ENCODE data around the gene BAIAP2L1. TPM values are rescaled to one million over a fixed set of nuclear protein-coding genes. Genes with fewer than 3 reads are reported as not detected.
"Not testable (repeated sequence)": the region's sequence is repeated elsewhere in the genome, so short reads cannot be mapped to it uniquely, and the experiment has no call there.

Gene BAIAP2L1
- total RNA-seq, 1 donor from 2014 or later: 5.1 TPM

- ATAC-seq: no peak
- DNase-seq (ENCODE audit: low spot score): no peak
- intact Hi-C loops (cut with DNase I): no loop called here
Observed at GRCh38 chr7:98334081-98334480, 66.8 kb downstream of the BAIAP2L1 start.

- no peak for ATAC-seq
- DNase-seq (ENCODE audit: low spot score): no peak
- intact Hi-C loops (cut with DNase I): no loop called here
Observed at GRCh38 chr7:98330926-98331529, 69.9 kb downstream of the BAIAP2L1 start.

GRCh38 chr7:98329791-98330373 is 71.0 kb downstream of the BAIAP2L1 start:
- ATAC-seq (no peak), DNase-seq (ENCODE audit: low spot score) (no peak)
- intact Hi-C loops (cut with DNase I): no loop called here

- ATAC-seq (no peak), DNase-seq (ENCODE audit: low spot score) (no peak)
- intact Hi-C loops (cut with DNase I): no loop called here
Observed at GRCh38 chr7:98329100-98329790, 71.6 kb downstream of the BAIAP2L1 start.

GRCh38 chr7:98324782-98325181 is 76.1 kb downstream of the BAIAP2L1 start:
- intact Hi-C loops (cut with DNase I): no loop called here
- DNase-seq (ENCODE audit: low spot score) (no peak), ATAC-seq (no peak)

GRCh38 chr7:98323597-98324322 is 77.1 kb downstream of the BAIAP2L1 start:
- ATAC-seq (peak; percentile 28), DNase-seq (ENCODE audit: low spot score) (no peak)
- intact Hi-C loops (cut with DNase I): no loop called here

GRCh38 chr7:98322331-98323270 is 78.3 kb downstream of the BAIAP2L1 start:
- no peak for ATAC-seq
- intact Hi-C loops (cut with DNase I): no loop called here
- no peak for DNase-seq (ENCODE audit: low spot score)

GRCh38 chr7:98321301-98321700 is 79.6 kb downstream of the BAIAP2L1 start:
- no peak for ATAC-seq
- intact Hi-C loops (cut with DNase I): no loop called here
- no peak for DNase-seq (ENCODE audit: low spot score)

- no peak for ATAC-seq
- intact Hi-C loops (cut with DNase I): no loop called here
- no peak for DNase-seq (ENCODE audit: low spot score)
Observed at GRCh38 chr7:98319176-98319575, 81.7 kb downstream of the BAIAP2L1 start.

- ATAC-seq (no peak), DNase-seq (ENCODE audit: low spot score) (no peak)
- intact Hi-C loops (cut with DNase I): no loop called here
Observed at GRCh38 chr7:98317366-98318040, 83.4 kb downstream of the BAIAP2L1 start.

- DNase-seq (ENCODE audit: low spot score); intact Hi-C loops (cut with DNase I); ATAC-seq: not testable (repeated sequence)
Observed at GRCh38 chr7:98315994-98316527, 84.8 kb downstream of the BAIAP2L1 start.

GRCh38 chr7:98315318-98315993 is 85.4 kb downstream of the BAIAP2L1 start:
- intact Hi-C loops (cut with DNase I): no loop called here
- DNase-seq (ENCODE audit: low spot score) (no peak), ATAC-seq (no peak)

- DNase-seq (ENCODE audit: low spot score) (no peak), ATAC-seq (no peak)
- intact Hi-C loops (cut with DNase I): no loop called here
Observed at GRCh38 chr7:98314469-98314868, 86.4 kb downstream of the BAIAP2L1 start.

GRCh38 chr7:98312201-98312600 is 88.7 kb downstream of the BAIAP2L1 start:
- no peak for ATAC-seq
- DNase-seq (ENCODE audit: low spot score): no peak
- intact Hi-C loops (cut with DNase I): no loop called here

- DNase-seq (ENCODE audit: low spot score) (no peak), ATAC-seq (no peak)
- intact Hi-C loops (cut with DNase I): no loop called here
Observed at GRCh38 chr7:98309566-98309965, 91.3 kb downstream of the BAIAP2L1 start.

- intact Hi-C loops (cut with DNase I): no loop called here
- ATAC-seq: no peak
Observed at GRCh38 chr7:98307971-98308466, 92.9 kb downstream of the BAIAP2L1 start.

GRCh38 chr7:98305951-98306535 is 94.8 kb downstream of the BAIAP2L1 start:
- intact Hi-C loops (cut with DNase I): no loop called here
- no peak for ATAC-seq

More at GRCh38 chr7:98307971-98308466, 92.9 kb downstream of the BAIAP2L1 start:
- DNase-seq (ENCODE audit: low spot score): no peak

More at GRCh38 chr7:98305951-98306535, 94.8 kb downstream of the BAIAP2L1 start:
- no peak for DNase-seq (ENCODE audit: low spot score)
